Activated CD4-positive, alpha-beta T cell treated with anti-CD3 and anti-CD28 coated beads for 48 hours (primary cell): Measurements from ENCODE around the gene SPATA20.

Experiments
- DNase-seq: peaks from one replicate; pipeline ENCODE4 v3.0.0-alpha.2; 2020

The SPATA20 gene

GRCh38 chr17:50560931-50561745, 14.2 kb downstream of the SPATA20 start:
- DNase-seq: no peak

- DNase-seq: no peak
These were observed 14.8 kb downstream of the SPATA20 start for GRCh38 chr17:50561746-50562141.

- DNase-seq: no peak
These were observed 15.5 kb downstream of the SPATA20 start for GRCh38 chr17:50562242-50563091.

- DNase-seq: no peak
These were observed 16.1 kb downstream of the SPATA20 start for GRCh38 chr17:50563092-50563511.

GRCh38 chr17:50564916-50565315, 17.9 kb downstream of the SPATA20 start:
- peak; percentile 30 for DNase-seq

GRCh38 chr17:50565402-50566350, 18.7 kb downstream of the SPATA20 start:
- no peak for DNase-seq

GRCh38 chr17:50566886-50567285, 19.9 kb downstream of the SPATA20 start:
- DNase-seq: no peak

- no peak for DNase-seq
These were observed 21.7 kb downstream of the SPATA20 start for GRCh38 chr17:50568659-50569058.

GRCh38 chr17:50569592-50569991, 22.6 kb downstream of the SPATA20 start:
- no peak for DNase-seq

- no peak for DNase-seq
These were observed 23.1 kb downstream of the SPATA20 start for GRCh38 chr17:50570032-50570431.

GRCh38 chr17:50570528-50570927, 23.6 kb downstream of the SPATA20 start:
- DNase-seq: no peak

- DNase-seq: no peak
These were observed 24.7 kb downstream of the SPATA20 start for GRCh38 chr17:50571681-50572080.

GRCh38 chr17:50572541-50572940, 25.6 kb downstream of the SPATA20 start:
- no peak for DNase-seq

GRCh38 chr17:50573866-50574611, 27.1 kb downstream of the SPATA20 start:
- DNase-seq: no peak

- DNase-seq: peak; percentile 28
These were observed 28.7 kb downstream of the SPATA20 start for GRCh38 chr17:50575581-50576210.

- DNase-seq: no peak
These were observed 29.9 kb downstream of the SPATA20 start for GRCh38 chr17:50576864-50577263.

- DNase-seq: no peak
These were observed 30.5 kb downstream of the SPATA20 start for GRCh38 chr17:50577451-50577954.

- DNase-seq: no peak
These were observed 31.2 kb downstream of the SPATA20 start for GRCh38 chr17:50578173-50578572.

GRCh38 chr17:50579399-50579798, 32.4 kb downstream of the SPATA20 start:
- no peak for DNase-seq

- DNase-seq: no peak
These were observed 33.7 kb downstream of the SPATA20 start for GRCh38 chr17:50580646-50581045.

- DNase-seq: no peak
These were observed 34.3 kb downstream of the SPATA20 start for GRCh38 chr17:50581316-50581715.
